Measurements from ENCODE around the gene OR2Y1.
"Not testable (repeated sequence)": the region's sequence is repeated elsewhere in the genome, so short reads cannot be mapped to it uniquely, and the experiment has no call there.

Gene OR2Y1

GRCh38 chr5:180739958-180740357, at the start of gene OR2Y1:
Gene OR2Y1, minus strand, starts transcription at chr5:180740058. Its CDS starts 0 bp downstream, at chr5:180740058.
- FAIRE-seq: no peak

- not testable (repeated sequence) for FAIRE-seq
Measured at GRCh38 chr5:180788651-180789410, 49.0 kb upstream of the OR2Y1 start.

GRCh38 chr5:180787711-180788431, 48.0 kb upstream of the OR2Y1 start:
- no peak for FAIRE-seq

GRCh38 chr5:180786531-180787398, 46.9 kb upstream of the OR2Y1 start:
- FAIRE-seq: no peak

- FAIRE-seq: no peak
Measured at GRCh38 chr5:180785794-180786221, 46.0 kb upstream of the OR2Y1 start.

- FAIRE-seq: no peak
Measured at GRCh38 chr5:180785121-180785781, 45.4 kb upstream of the OR2Y1 start.

- FAIRE-seq: peak; percentile 85
Measured at GRCh38 chr5:180784497-180785097, 44.7 kb upstream of the OR2Y1 start.

GRCh38 chr5:180783340-180784052, 43.6 kb upstream of the OR2Y1 start:
- FAIRE-seq: no peak

GRCh38 chr5:180782748-180783147, 42.9 kb upstream of the OR2Y1 start:
- no peak for FAIRE-seq

- FAIRE-seq: not testable (repeated sequence)
Measured at GRCh38 chr5:180781900-180782326, 42.1 kb upstream of the OR2Y1 start.

GRCh38 chr5:180779985-180780610, 40.2 kb upstream of the OR2Y1 start:
- no peak for FAIRE-seq

- FAIRE-seq: no peak
Measured at GRCh38 chr5:180777475-180777874, 37.6 kb upstream of the OR2Y1 start.

- peak; percentile 91 for FAIRE-seq
Measured at GRCh38 chr5:180776376-180776775, 36.5 kb upstream of the OR2Y1 start.

GRCh38 chr5:180775624-180776023, 35.8 kb upstream of the OR2Y1 start:
- no peak for FAIRE-seq

GRCh38 chr5:180771839-180772238, 32.0 kb upstream of the OR2Y1 start:
- FAIRE-seq: no peak

GRCh38 chr5:180769821-180770220, 30.0 kb upstream of the OR2Y1 start:
- FAIRE-seq: no peak

- FAIRE-seq: no peak
Measured at GRCh38 chr5:180755601-180756000, 15.7 kb upstream of the OR2Y1 start.

- no peak for FAIRE-seq
Measured at GRCh38 chr5:180744253-180744652, 4.4 kb upstream of the OR2Y1 start.

- no peak for FAIRE-seq
Measured at GRCh38 chr5:180742727-180743126, 2.9 kb upstream of the OR2Y1 start.

- FAIRE-seq: not testable (repeated sequence)
Measured at GRCh38 chr5:180740953-180741352, 1.1 kb upstream of the OR2Y1 start.

- FAIRE-seq: no peak
Measured at GRCh38 chr5:180739271-180739670, 587 bp downstream of the OR2Y1 start.
